ENCODE results near the gene GALNTL6. TPM values are rescaled to one million over a fixed set of nuclear protein-coding genes. Genes with fewer than 3 reads are reported as not detected.
"Not testable (repeated sequence)": the region's sequence is repeated elsewhere in the genome, so short reads cannot be mapped to it uniquely, and the experiment has no call there.

GALNTL6 gene
- polyA plus RNA-seq, 4 donors: 0.19 to 3.2 (median 0.74) TPM

DNA sequence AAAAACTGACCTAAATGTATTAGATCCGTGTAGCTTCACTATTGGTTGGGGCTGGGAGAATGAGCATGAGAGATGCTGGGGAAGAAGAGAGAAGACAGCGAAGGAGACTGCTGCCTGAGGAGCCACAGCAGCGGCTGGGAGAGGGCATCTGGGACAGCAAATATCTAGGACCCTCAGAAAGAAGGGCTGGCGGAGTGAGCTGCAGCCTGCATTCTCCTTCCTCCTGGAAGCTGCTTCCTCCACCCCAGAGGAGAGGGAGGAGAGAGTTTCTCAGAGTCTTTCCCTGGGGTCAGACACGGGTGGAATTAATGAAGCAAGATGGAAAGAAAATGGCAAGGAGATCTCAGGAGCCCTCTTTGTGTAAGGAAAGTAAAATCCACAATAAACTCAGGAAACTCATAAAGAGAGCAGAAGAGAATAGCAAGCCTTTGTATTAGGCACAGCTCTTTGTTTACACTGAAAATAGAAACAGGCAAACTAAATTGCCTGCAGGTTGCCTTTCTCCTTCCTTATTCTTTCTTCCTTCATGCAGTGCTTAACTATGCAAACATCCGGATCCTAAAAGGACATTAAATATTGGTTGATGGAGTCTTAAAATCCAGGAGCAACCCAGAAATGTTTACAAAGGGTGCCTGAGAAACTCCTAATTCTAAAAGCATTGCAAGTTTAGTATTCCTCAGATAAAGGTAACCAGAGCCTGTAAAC is 1225.1 kb downstream of the GALNTL6 start:
- DNase-seq (ENCODE audit: low read depth in 4 of 4, low spot score in 3 of 4): no peak

DNA sequence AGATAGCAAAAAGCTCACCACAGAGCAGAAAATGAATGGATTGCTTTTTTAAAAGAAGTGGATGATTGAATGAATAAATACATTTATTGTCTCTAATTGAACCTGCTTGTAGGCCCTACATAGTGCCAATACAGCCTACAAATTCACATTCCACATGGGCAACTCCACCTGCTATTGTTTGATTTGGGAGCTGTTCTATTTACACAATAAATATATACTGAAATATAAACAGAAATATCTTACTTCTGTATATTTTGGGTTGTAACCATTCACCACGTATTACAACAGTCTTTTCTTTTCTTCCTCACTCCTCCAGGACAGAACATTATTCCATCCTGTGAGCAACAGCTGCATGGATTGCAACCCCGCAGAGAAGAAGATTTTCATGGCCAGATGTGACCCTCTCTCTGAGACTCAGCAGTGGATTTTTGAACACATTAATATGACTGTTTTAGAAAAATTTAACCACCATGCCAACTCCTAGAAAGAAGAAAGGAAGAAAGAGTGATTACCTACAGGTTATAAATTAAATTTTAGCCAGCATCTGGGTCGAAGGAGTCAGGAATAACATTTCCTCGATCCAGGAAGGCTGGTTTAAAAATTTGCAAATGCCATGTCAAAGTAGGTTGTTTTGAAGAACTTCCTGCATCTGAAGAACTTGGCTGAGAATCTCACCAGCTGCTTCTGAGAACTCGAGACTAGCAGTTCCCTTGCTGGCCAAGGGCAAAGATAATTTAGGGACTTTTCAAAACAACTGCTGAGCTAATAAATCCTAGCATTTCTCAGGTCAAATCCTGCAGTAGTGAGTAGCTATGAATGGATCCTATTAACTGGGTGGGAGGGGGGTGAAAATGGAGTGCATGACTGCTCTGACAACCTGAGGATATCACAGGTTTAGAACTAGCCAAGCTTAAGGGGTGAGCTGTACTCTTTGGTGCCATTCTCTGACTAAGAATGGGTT is 1226.7 kb downstream of the GALNTL6 start:
- DNase-seq (ENCODE audit: low read depth in 4 of 4, low spot score in 3 of 4): no peak

DNA sequence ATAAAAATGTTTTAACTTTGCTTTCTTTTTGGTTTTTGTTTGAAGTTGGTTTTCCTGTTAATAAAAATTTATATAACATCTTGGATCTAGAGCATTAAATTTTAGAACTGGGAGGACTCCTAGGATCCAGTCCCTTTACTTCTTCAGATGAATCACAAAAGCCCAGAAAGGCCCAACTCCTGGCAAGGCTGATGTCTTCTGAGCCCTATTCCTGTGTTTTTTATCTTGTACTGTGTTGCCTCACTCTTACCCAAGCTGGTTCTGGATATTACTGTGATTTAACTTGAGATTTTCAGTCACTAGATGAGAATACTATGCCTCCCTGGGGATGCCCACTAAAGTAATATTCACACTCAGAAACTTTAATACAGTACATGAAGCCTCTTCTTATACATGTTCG is 1228.3 kb downstream of the GALNTL6 start:
- no peak for DNase-seq (ENCODE audit: low read depth in 4 of 4, low spot score in 3 of 4)

DNA sequence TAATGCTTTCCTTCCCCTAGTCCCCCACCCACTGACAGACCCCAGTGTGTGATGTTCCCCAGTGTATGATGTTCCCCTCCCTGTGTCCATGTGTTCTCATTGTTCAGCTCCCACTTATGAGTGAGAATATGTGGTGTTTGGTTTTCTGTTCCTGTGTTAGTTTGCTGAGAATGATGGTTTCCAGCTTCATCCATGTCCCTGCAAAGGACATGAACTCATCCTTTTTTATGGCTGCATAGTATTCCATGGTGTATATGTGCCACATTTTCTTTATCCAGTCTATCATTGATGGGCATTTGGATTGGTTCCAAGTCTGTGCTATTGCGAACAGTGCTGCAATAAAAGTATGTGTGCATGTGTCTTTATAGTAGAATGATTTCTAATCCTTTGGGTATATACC is 1228.9 kb downstream of the GALNTL6 start:
- DNase-seq (ENCODE audit: low read depth in 4 of 4, low spot score in 3 of 4): not testable (repeated sequence)

DNA sequence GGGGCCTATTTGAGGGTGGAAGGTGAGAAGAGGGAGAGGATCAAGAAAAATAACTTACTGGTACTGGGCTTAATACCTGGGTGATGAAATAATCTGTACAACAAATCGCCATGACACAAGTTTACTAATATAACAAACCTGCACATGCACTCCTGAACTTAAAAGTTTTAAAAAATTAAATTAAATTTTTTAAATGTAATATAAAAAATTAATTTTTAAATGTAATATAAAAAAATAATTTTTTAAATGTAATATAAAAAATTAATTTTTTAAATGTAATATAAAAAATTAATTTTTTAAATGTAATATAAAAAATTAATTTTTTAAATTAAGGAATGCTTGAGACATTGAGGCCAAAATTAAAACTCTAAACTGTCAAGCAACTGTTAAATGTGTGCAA is 1231.1 kb downstream of the GALNTL6 start:
- no peak for DNase-seq (ENCODE audit: low read depth in 4 of 4, low spot score in 3 of 4)

DNA sequence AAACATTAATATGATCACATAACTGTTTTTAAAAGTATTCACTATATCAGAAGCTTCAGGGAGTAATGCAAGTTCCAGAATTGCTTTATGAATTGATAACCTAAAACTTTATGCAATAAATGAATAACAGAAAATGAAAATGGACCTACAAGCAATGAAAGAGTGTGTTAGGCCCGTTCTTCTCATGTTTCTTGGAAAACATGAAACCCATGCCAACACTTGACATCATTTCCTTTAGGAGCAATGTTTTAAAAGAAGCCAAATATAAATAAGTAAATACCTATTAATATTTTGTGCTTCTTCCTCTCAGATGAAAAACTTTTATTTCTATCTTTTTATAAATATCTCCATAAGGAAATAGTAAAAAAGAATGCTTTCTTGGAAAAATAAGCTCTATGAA is 1232.4 kb downstream of the GALNTL6 start:
- no peak for DNase-seq (ENCODE audit: low read depth in 4 of 4, low spot score in 3 of 4)

DNA sequence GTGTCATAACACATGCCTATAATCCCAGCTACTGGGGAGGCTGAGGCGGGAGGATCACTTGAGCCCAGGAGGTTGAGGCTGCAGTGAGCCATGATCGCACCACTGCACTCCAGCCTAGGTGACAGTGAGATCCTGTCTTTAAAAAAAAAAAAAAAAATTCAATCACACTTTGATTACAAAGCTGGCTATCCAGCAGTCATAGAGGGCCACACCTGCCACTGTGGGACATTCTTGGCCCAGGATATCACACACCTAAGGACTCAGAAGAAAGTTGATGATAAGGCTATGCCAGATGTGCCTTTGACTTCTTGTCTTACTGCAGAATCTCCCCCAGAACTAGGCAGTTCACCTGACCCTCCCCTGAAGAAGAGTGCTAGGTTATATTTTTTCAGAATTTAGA is 1232.9 kb downstream of the GALNTL6 start:
- no peak for DNase-seq (ENCODE audit: low read depth in 4 of 4, low spot score in 3 of 4)

DNA sequence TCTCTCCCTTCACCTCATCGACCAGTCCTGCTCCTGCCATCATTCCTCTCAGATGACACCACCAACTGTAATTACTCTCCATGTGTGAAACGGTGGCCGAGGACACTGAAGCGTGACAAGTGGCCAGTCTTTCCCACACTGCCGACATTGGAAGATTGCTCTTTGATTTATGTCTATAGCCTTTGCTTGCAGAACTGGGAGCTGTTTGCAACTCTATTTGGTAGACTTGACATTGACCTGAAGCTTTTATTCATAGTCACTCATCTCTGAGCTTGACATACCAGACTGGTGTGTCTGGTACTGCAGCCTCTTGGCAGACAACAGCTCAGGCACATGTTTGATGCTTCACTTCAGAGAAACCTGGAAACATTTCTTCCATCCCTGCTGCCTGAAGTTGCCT is 1233.6 kb downstream of the GALNTL6 start:
- peak in 2 of 4 donors; percentile 42 to 67 for DNase-seq (ENCODE audit: low read depth in 4 of 4, low spot score in 3 of 4)

DNA sequence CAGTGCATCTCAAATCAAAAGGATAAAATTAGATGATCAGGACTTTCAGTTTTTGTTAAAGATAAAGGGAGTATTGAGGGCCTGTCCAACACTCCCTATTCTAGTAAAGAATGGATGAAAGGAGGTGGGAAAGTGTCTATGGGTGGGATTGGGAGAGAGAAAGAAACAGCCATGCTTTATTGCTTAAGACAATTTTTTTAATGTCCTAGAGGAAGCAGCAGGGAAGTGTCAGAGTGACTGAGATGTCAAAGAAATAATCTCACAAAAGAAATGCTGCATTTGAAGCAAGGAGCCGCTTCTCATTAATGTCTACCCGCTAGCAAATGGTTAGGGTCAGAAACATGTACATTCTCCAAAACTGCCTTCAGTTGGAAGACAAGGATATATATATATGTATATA is 1238.0 kb downstream of the GALNTL6 start:
- no peak for DNase-seq (ENCODE audit: low read depth in 4 of 4, low spot score in 3 of 4)

DNA sequence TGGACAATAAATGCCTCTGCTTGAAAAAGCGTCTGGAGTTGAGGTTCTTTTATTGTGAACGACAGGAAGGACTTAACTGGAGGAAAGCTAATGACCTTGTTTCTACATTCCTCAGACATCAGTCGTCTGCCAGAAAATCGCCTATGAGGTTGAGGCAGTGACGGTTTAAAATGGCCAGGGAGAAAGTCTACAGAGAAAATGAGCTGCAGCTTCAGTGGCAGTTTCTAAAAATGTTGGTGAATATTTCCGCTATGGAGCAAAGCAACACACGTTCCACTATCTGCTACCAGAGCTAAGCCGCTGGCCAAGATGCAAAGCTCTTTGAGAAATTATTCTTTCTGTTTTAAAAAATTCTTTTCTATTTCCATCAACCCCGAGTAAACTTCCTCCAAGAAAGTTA is 1238.5 kb downstream of the GALNTL6 start:
- DNase-seq (ENCODE audit: low read depth in 4 of 4, low spot score in 3 of 4): no peak

DNA sequence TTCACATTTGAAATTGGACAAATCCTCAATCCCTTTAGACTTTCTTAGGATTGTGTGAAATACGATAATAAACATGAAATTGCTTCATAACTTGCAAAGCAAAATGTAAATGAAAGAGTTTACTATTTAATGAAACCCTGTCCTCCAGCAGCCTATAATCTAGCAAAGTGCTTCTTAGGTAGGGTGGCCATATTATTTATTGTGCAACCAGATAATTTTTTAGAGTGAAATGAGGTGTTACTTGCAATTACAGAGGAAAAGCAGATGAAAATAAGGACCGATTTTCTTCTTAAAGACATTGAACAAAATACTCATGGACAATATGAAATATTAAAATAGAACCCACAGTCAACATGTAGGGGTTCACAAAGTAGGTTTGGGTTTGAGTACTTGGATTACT is 1239.2 kb downstream of the GALNTL6 start:
- DNase-seq (ENCODE audit: low read depth in 4 of 4, low spot score in 3 of 4): no peak

DNA sequence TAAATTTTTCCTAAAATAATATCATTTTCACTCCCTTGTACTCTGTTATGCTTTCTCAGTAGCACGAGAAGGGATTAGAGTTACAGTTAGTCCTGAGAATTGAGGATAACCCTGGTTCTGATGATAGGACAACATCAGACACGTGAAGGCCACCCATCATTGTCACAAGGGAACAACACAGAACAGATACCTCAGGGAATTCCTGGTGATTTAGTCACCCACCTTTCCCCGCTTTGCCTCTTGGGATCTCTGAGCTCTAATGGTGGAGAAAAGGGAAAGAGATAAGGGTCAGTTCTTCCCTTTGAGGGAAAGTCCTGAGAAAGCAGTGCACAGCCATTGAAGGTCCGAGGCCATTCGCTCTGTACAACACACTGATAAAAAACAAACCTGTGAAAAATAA is 1243.1 kb downstream of the GALNTL6 start:
- no peak for DNase-seq (ENCODE audit: low read depth in 4 of 4, low spot score in 3 of 4)

DNA sequence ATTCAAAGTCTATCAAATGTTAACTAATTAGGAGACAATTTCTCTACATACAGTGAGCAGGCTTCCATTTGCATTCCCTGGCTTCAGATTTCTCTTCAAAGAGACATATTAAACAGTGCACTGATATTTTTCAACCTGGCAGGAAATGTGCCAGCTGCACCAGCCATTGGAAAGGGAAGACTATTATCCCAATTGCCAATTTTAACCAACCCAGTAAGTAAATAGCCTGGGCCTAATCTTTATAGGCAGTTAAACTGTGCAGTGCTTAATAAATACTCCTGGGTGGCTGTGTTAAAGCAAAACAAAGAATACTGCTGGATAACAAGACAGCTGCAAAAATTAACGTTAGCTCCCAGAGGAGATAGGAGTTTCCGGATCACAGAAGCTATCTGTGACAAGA is 1243.5 kb downstream of the GALNTL6 start:
- DNase-seq (ENCODE audit: low read depth in 4 of 4, low spot score in 3 of 4): no peak

DNA sequence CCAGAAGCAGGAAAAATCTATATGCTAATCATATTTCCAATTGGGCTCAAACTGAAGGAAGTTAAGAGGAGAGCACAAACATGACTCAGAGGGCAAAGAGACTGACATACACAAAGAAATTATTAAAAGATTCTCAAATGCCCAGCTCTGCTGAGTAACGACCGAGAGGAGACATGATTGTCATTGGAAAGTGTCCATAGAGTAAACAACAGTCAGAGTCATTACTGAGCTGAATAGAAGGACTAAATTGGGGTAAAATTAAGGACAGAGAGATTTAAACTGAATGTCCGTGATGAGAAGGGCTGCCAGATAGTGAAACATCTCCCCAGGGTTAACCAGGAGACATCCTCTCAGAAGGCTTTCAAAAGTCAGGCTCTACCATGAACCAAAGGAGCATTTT is 1244.2 kb downstream of the GALNTL6 start:
- no peak for DNase-seq (ENCODE audit: low read depth in 4 of 4, low spot score in 3 of 4)

DNA sequence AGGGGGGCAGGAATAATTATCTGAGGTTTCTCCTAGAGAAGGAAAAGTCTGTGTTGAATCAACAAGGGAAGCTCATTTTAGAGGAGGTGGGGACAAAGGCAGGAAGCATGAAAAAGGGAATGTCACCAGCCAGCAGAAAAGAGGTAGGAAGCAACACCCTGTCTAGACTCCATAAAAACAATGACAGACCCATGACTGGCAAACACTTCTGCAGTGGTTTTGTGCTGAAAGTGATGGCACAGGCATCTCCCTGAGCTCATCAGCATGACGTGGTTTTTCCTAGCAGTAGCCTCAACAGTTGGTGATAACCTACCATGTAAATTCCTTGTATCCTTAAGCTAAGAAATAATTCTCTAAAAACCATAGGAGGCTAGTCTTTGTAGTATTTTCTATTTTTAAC is 1244.7 kb downstream of the GALNTL6 start:
- no peak for DNase-seq (ENCODE audit: low read depth in 4 of 4, low spot score in 3 of 4)

DNA sequence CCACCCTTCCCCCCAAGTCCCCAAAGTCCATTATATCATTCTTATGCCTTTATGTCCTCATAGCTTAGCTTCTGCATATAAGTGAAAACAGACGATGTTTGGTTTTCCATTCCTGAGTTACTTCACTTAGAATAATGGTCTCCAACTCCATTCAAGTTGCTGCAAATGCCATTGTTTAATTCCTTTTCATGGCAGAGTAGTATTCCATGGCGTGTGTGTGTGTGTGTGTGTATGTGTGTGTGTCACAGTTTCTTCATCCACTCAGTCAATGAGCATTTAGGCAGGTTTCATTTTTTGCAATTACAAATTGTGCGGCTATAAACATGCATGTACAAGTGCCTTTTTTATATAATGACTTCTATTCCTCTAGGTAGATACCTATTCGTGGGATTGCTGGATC is 1248.0 kb downstream of the GALNTL6 start:
- DNase-seq (ENCODE audit: low read depth in 4 of 4, low spot score in 3 of 4): no peak

DNA sequence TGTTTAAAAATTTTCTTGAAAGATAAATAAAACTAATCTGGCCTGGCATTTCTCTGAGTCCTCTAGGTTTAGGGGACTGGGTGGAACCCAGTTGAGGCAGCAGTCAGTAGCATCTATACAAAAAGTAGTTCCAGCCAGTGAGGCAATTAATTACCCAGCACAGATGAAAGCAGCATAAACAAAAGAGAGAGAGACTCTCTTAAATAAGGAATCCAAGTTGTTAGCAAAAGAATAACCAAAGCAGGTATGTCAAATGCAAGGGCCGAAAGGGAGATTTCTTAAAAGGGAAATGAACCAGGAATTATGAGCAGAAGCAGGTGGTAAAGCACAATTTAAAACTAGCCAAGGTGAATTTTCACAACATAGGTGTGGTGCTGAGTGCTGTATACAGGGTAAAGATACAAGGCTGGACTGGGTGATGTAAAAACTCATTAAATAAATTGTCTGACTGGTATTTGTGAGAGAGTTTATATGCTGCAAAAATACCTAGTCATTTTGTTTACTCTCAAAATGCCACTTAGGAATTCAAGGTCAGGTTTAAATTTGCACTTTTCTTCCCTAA is 1260.8 kb downstream of the GALNTL6 start:
- no peak for DNase-seq (ENCODE audit: low read depth in 4 of 4, low spot score in 3 of 4)

DNA sequence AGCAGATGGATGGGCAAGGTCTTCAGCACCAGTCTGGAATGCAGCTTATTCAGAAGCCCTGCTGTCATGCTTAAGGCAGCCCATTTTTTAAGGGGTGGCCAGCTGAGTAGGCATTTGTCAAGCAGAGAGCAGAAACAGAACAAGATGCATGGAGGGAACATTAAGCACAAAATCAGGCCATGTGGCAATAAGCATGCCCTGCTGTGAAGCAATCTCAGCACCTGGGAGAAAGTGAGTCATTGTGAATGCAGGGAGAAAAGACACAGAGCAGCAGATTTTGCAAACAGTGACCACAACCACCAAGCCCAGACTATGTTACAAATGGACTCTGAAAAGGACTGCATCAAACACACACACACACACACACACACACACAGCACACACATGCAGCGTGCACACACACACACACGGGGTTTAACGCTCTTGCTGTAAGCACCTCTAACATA is 1261.3 kb downstream of the GALNTL6 start:
- DNase-seq (ENCODE audit: low read depth in 4 of 4, low spot score in 3 of 4): no peak

DNA sequence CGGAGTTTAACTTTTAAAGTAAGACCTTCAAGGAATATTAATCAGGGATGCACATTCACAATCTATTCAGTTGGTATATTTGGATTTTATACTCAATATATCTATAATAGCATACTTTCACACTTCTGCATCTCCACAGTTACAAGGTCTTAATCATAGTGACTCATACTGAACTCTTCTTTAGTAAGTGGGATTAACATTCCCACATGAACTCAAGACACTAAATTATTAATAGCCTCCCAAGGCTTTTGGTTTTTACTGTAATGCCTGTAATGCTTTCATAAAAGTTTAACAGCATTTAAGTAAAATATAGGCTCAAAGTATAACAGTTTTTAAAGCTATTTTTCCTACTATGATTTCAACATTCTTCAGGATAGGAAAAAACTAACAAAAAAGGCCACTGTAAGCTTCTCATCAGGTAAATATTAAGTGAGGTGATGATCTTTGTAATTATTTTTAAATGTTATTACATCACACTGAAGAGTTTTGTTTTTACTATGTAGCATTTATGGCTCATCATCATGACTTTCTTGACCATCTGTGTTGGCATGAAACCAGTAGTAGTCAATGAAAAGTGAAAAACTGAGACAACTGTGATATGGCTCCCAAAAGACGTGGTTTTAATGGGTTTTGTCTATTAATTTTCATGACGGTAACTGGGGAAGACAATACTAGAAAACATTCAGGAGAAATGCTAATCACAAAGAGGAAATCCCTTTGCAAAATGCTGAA is 1263.9 kb downstream of the GALNTL6 start:
- DNase-seq (ENCODE audit: low read depth in 4 of 4, low spot score in 3 of 4): no peak

DNA sequence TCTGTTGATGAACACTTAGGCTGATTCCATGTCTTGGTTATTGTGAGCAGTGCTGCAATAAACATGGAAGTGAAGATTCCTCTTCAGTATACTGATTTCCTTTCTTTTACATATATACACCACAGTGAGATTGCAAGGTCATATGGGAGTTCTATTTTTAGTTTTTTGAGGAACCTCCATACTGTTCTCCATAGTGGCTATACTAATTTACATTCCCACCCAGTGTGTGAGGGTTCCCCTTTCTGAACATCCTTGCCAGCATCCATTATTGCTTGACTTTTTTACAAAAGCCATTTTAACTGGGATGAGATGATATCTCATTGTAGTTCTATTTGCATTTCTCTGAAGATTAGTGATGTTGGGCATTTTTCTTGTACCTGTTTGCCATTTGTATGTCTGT is 1274.9 kb downstream of the GALNTL6 start:
- no peak for DNase-seq (ENCODE audit: low read depth in 4 of 4, low spot score in 3 of 4)

Measured in left renal pelvis (tissue), 4 donors.